NCI-H748 (cell line): ENCODE results near the gene NBPF1.
"Not testable (repeated sequence)": the region's sequence is repeated elsewhere in the genome, so short reads cannot be mapped to it uniquely, and the experiment has no call there.

Experiments
- DNase-seq: peaks from one replicate; lab custom pipeline; 2025; ENCODE audit not compliant: unreplicated experiment; lab: John Stamatoyannopoulos, UW

Gene NBPF1

DNA sequence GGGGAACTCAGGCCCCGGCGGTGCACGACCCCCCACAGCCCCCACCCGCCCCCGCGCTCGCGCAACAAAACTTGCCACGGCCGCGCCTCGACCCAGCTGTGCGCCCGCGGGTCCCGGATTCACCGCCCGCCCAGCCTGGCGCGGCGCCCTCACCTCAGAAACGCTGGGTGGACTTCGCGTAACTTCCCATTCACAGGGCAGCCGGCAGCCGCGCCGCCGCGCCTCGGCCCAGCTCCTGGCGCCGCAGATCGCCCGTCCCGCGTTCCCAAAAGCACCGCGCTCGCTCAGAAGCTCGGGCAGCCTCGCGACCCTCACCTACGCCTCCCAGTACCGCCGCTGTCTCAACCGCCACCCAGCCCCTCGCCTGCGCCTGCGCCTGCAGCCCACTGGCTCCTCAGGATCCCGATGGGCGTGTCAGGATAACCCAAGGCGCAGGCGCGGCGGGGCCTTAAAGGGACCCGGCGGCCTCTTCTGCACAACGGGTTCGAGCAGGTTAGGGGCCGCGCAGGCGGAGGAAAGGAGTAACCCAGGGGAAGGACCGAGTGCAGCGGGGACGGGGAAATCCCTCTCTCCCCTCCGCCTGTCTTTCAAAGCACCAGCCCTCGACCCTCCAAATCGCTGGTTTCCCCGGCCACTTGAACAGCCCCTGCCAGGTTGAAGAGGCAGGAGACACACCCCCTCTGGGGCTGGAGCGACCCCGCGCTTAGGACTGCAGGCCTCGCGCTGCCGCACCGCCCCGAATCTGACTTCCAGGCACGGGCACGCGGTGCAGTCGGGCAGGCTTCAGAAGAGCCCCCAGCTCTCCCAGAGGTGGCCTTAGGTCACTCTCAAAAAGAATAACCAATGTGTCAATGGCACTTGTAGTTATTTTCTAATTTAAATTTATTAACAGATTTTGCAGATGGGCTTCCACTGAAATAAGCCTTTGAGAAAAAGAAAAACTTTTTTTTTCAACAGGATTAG lies at the start of gene NBPF1:
TSS of gene NBPF1 (minus strand) at position 380 of the 963 bp plus-strand sequence.
- peak; percentile 100 for DNase-seq

DNA sequence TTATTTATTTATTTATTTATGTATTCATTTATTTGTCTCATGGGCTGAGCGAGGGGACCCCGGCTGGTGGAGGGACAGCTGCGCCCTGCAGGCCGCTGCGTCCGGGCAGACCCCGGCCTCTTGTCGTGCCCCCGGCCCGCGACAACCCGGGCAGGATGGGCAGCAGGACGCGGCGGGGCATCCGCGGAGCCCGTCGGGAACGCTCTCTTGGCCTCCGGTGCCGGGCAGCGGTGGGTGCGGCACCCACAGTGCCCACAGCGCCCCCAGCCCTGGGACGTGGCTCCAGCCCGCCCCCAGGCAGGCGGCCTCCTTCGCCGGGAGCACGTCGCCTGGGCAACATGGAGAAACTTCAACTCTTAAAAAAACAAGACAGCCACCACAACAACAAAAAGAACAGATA lies 44.9 kb upstream of the NBPF1 start:
- DNase-seq: not testable (repeated sequence)

DNA sequence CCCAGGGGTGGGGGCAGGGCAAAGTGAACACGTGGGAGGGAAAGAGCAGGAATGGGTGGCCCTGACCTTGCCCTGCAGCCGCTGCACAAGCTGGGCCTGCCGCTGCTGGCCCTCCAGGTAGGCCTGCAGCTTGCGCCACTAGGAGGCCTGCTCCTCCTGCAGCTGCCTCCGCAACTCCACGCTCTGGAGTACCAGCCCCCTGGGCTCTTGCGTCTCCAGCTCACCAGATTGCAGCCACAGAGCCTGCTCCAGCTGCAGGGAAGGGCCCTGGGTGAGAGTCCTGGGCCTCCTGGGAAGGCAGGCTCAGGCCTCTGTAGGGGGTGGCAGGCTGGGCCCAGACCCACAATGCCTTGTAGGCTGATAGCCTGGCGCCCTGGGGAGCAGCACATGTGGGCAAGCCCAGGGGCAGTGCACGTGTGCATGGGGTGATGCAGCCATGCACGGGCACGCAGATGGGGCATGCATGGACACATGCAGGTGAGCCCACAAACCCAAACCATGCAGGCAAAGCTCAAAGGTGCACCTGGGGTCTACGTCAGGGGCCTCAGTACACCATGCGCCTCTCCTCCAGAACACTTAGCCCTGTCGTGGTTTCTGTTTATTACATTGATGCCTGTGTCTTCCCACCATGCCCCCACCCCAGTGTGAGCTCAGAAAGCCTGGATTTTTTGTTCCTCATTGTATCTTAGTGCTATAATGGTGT lies 43.8 kb upstream of the NBPF1 start:
- not testable (repeated sequence) for DNase-seq

DNA sequence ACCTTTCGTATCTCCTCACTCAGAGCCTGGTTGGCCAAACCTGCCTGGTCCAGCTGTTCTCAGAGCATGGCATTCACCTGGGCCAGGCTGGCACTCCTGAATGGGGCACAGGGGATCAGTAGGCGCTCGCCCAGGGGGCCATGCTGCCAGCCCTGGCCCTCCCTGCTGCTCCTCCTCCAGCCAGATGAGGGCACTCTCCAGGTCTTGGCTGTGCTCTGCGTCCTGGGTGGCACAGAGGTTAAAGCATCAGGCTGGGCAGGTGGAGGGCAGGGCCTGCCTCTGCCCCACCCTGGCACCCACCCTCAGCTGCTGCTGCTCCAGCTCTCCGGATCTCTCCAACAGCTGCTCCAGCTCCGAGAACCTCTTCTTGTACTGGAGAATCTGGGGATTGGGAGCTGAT lies 43.2 kb upstream of the NBPF1 start:
- not testable (repeated sequence) for DNase-seq

- DNase-seq: not testable (repeated sequence)
These were observed 38.2 kb upstream of the NBPF1 start for GRCh38 chr1:16651560-16651959.

DNA sequence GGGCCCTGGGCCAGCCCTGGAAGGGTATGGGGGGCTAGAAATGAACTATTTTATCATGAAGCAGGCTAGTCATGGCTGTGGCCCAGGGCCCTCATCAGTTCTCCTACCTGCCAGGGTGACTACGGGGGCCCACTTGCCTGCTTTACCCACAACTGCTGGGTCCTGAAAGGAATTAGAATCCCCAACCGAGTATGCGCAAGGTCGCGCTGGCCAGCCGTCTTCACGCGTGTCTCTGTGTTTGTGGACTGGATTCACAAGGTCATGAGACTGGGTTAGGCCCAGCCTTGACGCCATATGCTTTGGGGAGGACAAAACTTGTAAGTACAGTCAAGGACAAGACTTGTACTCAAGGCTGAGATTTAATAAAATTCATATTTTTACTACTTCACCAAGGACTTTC lies 36.6 kb upstream of the NBPF1 start:
- not testable (repeated sequence) for DNase-seq

DNA sequence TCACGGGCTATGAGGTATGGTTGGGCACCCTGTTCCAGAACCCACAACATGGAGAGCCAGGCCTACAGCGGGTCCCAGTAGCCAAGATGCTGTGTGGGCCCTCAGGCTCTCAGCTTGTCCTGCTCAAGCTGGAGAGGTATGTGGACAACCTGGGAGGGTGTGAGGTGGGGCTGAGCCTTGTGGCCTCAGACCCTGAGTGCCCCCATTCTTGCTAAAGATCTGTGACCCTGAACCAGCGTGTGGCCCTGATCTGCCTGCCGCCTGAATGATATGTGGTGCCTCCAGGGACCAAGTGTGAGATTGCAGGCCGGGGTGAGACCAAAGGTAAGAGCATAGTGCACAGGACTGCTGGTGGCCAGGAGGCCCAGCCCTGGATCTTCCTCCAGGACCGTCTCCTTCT lies 36.0 kb upstream of the NBPF1 start:
- not testable (repeated sequence) for DNase-seq

DNA sequence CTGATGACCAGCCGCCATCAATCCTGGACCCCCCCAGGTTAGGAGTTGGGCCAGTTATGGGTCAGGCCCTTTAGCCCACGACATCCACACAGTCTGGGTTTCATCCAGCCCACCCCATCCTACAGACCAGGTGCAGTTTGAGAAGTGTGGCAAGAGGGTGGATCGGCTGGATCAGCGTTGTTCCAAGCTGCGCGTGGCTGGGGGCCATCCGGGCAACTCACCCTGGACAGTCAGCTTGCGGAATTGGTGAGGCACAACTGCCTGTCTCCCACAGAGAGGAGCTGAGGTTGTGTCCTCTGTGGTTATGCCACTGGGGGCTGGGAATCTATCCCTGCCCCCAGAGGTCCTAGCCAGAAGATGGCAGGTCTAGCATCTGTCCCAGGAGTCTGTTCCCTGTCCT lies 35.4 kb upstream of the NBPF1 start:
- DNase-seq: not testable (repeated sequence)

- not testable (repeated sequence) for DNase-seq
These were observed 34.9 kb upstream of the NBPF1 start for GRCh38 chr1:16648250-16648649.

DNA sequence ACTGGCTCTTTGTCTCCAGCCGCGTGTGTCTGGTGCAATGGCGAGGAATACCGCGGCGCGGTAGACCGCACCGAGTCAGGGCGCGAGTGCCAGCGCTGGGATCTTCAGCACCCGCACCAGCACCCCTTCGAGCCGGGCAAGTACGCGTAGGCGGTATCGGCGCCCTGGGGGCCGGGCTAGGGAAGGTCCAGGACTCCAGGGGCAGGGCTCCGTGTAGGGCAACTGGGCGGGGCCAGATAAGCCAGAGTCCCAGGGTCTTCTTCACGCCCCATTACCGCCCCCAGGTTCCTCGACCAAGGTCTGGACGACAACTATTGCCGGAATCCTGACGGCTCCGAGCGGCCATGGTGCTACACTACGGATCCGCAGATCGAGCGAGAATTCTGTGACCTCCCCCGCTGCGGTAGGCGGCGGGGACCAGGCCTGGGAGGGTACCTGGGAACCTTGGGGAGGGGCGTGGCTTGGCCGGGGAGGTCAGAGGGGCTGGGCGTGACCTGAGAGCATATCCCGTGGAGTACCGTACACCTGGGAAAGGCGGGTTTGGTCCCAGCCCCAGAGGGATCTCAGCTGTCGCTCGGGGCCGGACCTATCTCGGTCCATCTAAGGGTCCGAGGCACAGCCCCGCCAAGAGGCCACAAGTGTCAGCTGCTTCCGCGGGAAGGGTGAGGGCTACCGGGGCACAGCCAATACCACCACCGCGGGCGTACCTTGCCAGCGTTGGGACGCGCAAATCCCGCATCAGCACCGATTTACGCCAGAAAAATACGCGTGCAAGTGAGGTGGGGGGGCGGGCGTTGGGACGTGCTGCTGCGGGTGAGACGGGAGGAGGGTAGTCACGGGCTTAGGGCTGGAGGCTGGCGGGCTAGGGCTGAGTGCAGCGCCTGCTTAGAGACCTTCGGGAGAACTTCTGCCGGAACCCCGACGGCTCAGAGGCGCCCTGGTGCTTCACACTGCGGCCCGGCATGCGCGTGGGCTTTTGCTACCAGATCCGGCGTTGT lies 34.1 kb upstream of the NBPF1 start:
- not testable (repeated sequence) for DNase-seq

DNA sequence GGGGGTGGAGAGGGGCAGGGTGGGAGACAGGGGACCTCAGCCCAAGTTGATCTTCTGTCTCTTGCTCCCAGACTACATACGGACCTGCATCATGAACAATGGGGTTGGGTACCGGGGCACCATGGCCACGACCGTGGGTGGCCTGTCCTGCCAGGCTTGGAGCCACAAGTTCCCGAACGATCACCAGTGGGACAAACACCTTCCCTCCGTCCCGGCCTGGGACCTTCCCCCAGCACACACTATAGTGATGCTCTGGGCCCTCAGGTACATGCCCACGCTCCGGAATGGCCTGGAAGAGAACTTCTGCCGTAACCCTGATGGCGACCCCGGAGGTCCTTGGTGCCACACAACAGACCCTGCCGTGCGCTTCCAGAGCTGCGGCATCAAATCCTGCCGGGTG lies 33.4 kb upstream of the NBPF1 start:
- DNase-seq: not testable (repeated sequence)

DNA sequence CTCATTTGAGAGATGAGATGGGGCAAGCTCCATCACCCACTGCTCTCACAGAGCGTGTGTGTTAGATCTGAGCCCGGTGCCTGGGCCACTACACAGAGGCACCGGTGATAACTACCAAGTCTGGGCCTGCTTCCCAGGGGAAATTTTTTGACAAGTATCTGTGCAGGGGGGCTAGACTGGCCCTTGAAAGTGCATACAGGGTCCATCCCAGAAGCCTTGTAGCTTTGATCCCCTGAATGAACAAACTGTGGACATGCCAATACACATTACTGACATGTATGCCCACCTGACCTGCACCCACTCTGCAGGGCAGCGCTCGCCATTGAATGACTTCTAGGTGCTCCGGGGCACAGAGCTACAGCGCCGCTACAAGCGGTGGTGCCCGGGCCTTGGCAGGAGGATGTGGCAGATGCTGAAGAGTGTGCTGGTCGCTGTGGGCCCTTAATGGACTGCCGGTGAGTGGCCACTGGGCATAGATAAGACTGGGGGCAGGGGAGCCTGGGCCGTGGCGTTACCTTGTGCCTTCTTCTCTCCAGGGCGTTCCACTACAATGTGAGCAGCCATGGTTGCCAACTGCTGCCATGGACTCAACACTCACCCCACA lies 32.8 kb upstream of the NBPF1 start:
- DNase-seq: not testable (repeated sequence)

DNA sequence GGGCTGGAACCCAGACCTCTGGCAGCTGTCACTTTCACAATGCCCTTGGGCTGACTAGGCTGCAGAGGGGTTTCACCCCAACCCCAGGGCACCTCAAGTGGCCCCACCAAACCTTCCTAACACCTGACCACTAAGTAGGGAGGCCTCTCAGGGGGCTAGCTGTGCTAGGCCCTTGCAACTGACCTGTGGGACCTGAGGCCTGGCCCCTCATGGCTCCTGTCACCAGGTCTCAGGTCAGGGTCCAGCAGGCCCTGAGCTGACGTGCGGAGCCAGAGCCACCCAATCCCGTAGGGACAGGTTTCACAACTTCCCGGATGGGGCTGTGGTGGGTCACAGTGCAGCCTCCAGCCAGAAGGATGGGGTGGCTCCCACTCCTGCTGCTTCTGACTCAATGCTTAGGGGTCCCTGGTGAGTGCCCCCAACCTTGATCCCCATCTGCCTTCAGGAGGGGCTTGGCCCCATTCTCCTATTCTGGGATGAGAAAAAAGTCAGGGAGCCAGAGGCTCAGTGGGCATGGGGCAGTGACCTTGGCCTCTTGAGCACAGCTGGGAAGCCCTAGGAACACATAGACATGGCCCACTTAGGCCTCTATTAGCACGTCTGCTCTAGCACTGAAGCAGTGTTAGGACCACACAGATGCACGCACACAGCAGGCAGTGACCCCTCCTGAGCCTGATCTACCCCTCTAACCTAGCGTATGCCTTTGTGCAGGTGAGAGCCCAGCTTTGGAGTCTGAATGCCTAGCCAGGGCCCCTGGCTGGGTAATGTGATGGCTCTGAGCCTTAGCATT lies 32.1 kb upstream of the NBPF1 start:
- DNase-seq: not testable (repeated sequence)

- peak; percentile 98 for DNase-seq
These were observed 31.3 kb upstream of the NBPF1 start for GRCh38 chr1:16644482-16645270.

DNA sequence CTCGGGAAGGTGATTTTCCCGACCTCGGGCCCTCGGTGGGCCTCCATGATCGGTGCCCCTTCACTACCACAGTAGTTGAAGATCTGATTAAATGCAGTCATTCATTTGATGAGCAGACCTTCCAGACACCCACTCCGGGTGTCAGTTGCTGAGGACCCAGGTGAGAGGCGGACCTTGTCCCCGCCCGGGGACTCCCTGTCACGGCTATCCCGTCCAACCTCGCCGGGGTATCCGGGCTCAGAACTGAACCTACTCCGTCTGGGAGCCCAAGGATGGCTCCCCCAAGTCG lies 30.8 kb upstream of the NBPF1 start:
- DNase-seq: no peak

DNA sequence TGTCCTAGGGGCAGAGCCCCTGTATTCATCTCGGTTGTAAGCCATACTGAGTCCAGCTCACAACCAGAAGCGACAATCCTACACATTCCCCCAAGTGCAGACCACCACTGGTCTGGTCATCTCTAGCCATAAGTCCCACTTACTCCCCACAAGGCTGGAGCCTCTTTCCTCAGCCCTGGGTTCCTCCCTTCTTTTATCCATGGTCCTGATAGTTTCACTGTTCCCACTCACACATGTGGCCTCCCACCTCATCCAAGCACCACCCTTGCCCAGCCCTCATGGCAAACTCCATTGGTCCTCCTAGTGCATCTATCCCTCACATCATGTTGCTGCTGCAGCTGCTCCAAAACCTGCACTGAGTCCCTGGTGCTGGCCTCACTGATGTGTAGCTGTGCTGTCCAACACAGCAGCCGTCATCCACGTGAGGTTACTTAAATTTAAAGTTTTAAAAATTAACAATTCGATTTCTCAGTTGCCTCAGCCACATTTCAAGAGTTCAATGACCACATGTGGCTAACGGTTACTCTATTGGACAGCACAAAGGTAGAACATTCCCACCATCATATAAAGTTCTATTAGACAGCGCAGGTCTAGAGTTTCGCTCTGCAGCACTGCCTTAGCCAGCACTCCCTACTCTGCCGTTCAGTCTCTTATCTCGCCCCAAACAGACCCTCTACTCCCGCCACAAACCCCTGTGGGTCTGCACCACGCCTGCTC lies 30.3 kb upstream of the NBPF1 start:
- peak; percentile 54 for DNase-seq

GRCh38 chr1:16643001-16643411 lies 29.6 kb upstream of the NBPF1 start:
- not testable (repeated sequence) for DNase-seq
